Left ventricle myocardium inferior (tissue), 1 donor: Measurements from ENCODE around the gene ATXN1. TPM values are rescaled to one million over a fixed set of nuclear protein-coding genes. Genes with fewer than 3 reads are reported as not detected.
A peak's percentile ranks its signal among the peaks of the same experiment; 100 is the strongest.
"Not testable (repeated sequence)": the region's sequence is repeated elsewhere in the genome, so short reads cannot be mapped to it uniquely, and the experiment has no call there.

Source experiments
- DNase-seq: peaks from one replicate; pipeline ENCODE4 v3.0.0-alpha.2; 2020
- H3K27ac ChIP-seq: fragments of 200-600 bp; replicated peaks from 2 replicates; pipeline ENCODE4 v1.8.0; 2021
- H3K27me3 ChIP-seq: fragments of 200-600 bp; 2 replicates; pipeline ENCODE4 v1.8.0; 2021; ENCODE audit warnings: low read depth
- H3K36me3 ChIP-seq: fragments of 200-600 bp; 2 replicates; pipeline ENCODE4 v1.8.0; 2021
- H3K4me1 ChIP-seq: fragments of 200-600 bp; 2 replicates; pipeline ENCODE4 v1.8.0; 2021
- H3K4me3 ChIP-seq: fragments of 200-600 bp; 2 replicates; pipeline ENCODE4 v1.8.0; 2021; ENCODE audit warnings: mild to moderate bottlenecking, moderate library complexity
- H3K9me3 ChIP-seq: fragments of 200-600 bp; replicated peaks from 2 replicates; pipeline ENCODE4 v1.8.0; 2021
- intact Hi-C: fragments of 100-400 bp; cut with micrococcal nuclease; formaldehyde crosslinking; loops from one replicate; pipeline ENCODE4 v1.11.0; 2022
- total RNA-seq: library from RNA; stranded (reverse); fragmentation: NEBNext Ultra II Directional; extraction: Animal tissue kit (Norgen Biotek cat#: 25700); gene quantifications from one replicate; pipeline ENCODE4 v1.2.1, GENCODE V29; 2021
- TF ChIP-seq, protein P1 (sequence below): fragments of 200-600 bp; IDR thresholded peaks from 2 replicates; pipeline ENCODE4 v1.8.0; 2021; ENCODE audit warnings: antibody characterized with exemption, mild to moderate bottlenecking, borderline replicate concordance
- donor health status: DM: no; HTN: yes; CAD: no; lungs with severe emphysema.

ATXN1 gene
- total RNA-seq, 1 donor from 2014 or later, result 41.5 TPM

DNA sequence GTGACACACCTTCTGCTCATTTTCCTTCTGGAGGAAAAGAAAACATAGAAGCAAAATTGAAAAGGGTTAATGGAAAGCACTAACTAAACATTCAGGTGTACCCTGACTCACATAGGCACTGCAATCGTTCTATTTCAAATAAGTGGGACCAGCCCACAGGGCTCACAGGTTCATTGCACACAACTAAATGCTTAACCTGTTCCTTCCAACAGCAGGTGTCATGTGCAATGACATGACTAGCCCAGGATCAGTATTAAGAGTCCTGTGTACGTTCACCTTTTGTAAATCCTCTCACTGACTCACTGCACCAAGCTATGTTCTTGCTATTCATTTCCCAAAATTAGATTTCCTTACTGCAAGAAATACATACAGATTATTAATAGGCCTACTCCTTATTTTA lies 371.6 kb downstream of the ATXN1 start:
- Histone ChIP-seq H3K4me3 (no peak overlapping the region), H3K36me3 (no peaks in the 10 kb centered on the region), H3K4me1 (peaks cover 24% of the 10 kb centered on the region), H3K27me3 (no peaks in the 10 kb centered on the region), H3K27ac (no peak overlapping the region), H3K9me3 (no peaks in the 10 kb centered on the region)
- intact Hi-C loops, result no loop called here
- TF ChIP-seq, protein P1, sequence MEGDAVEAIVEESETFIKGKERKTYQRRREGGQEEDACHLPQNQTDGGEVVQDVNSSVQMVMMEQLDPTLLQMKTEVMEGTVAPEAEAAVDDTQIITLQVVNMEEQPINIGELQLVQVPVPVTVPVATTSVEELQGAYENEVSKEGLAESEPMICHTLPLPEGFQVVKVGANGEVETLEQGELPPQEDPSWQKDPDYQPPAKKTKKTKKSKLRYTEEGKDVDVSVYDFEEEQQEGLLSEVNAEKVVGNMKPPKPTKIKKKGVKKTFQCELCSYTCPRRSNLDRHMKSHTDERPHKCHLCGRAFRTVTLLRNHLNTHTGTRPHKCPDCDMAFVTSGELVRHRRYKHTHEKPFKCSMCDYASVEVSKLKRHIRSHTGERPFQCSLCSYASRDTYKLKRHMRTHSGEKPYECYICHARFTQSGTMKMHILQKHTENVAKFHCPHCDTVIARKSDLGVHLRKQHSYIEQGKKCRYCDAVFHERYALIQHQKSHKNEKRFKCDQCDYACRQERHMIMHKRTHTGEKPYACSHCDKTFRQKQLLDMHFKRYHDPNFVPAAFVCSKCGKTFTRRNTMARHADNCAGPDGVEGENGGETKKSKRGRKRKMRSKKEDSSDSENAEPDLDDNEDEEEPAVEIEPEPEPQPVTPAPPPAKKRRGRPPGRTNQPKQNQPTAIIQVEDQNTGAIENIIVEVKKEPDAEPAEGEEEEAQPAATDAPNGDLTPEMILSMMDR, result no peak
- no peak for DNase-seq

DNA sequence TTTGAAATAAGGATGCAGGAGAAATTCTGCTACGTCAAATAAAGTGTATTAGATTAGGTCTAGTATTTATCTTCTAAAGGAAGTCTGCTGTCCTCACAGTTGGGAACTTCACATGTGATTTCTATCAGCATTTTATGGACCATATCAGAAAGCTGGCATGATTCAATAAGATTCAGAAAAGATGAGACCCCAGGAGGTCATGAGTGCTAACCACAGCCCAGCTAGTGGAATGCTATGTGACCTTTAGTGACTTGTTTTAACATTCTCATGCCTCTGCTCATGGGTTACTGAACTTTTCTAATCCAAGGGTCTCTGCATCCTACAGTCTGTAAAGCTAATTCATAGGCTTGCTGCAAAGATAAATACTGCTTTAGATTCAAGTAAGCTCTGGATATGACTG lies 372.8 kb downstream of the ATXN1 start:
- no peaks in the 10 kb centered on the region for H3K9me3 ChIP-seq
- H3K36me3 ChIP-seq, result no peaks in the 10 kb centered on the region
- H3K27ac ChIP-seq, result no peak overlapping the region
- intact Hi-C loops, result no loop called here
- DNase-seq, result no peak
- H3K27me3 ChIP-seq, result no peaks in the 10 kb centered on the region
- peaks cover 35% of the 10 kb centered on the region for H3K4me1 ChIP-seq
- H3K4me3 ChIP-seq, result no peak overlapping the region
- TF ChIP-seq, protein P1, result no peak

DNA sequence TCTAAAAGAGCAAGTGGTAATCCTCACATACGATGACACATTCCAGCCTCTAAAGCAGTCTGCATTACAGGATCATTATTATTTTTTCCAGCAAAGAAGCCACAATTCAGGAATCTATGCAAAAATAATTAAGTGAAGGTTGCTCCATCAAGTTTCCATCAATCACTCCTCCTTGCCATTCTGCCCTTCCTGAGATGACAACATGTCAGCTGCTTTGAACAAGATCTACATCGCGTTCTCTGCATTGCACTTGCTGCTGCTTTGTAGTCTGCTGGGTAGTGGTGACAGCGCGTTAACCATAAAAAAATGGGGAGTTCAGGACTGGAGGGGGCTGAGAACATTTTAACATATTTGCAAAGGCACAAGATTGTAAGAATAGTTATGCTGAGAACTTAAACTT lies 375.2 kb downstream of the ATXN1 start:
- no peak for DNase-seq
- H3K9me3 ChIP-seq, result no peaks in the 10 kb centered on the region
- TF ChIP-seq, protein P1, result no peak
- H3K27me3 ChIP-seq, result no peaks in the 10 kb centered on the region
- H3K27ac ChIP-seq, result no peak overlapping the region
- no peak overlapping the region for H3K4me3 ChIP-seq
- H3K4me1 ChIP-seq, result peaks cover 27% of the 10 kb centered on the region
- intact Hi-C loops, result no loop called here
- no peaks in the 10 kb centered on the region for H3K36me3 ChIP-seq

DNA sequence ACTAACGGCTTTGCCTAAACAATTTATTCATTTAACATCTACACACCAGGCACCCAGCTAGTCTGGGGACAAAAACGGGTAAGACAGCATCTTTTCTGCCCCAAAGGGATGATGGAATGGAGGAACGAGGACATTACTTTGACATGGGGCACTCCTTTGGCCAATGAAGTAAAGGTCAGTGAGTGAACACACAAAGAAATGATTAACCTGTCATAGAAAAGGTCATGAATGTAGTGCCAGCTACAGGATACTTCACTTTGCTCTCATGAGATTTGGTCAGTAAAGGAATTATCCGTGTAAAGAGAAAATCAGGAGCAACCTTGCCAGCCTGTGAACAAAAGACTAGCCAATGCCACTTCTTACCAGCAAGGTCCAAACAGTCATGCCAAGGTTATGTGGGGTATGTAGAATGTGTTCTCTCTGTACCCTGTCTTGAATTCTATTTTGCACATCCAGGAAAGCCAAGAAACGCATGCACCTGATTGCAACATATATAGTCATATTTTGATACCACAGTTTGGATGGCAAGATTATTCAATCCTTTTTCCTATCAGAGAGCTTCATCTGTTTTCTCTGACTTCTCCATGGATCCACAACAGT lies 377.6 kb downstream of the ATXN1 start:
- intact Hi-C loops, result no loop called here
- DNase-seq, result no peak
- H3K4me1 ChIP-seq, result peaks cover 39% of the 10 kb centered on the region
- H3K4me3 ChIP-seq, result no peak overlapping the region
- no peaks in the 10 kb centered on the region for H3K9me3 ChIP-seq
- TF ChIP-seq, protein P1, result no peak
- no peaks in the 10 kb centered on the region for H3K27me3 ChIP-seq
- H3K36me3 ChIP-seq, result no peaks in the 10 kb centered on the region
- H3K27ac ChIP-seq, result peak overlapping the region; percentile 21

DNA sequence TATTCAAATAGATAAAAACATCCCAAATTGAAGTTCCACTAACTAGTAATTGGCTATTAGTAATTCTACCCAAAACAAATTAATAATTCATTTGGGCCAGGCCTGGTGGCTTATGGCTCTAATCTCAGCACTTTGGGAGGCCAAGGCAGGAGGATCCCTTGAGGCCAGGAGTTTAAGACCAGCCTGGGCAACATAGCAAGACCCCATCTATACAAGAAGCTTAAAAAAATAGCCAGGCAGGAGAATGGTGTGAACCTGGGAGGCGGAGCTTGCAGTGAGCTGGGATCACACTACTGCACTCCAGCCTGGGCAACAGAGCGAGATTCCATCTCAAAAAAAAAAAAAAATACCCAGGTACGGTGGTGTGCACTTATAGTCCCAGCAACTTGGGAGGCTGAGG lies 379.3 kb downstream of the ATXN1 start:
- intact Hi-C loops, result not testable (repeated sequence)
- peaks cover 51% of the 10 kb centered on the region for H3K4me1 ChIP-seq

DNA sequence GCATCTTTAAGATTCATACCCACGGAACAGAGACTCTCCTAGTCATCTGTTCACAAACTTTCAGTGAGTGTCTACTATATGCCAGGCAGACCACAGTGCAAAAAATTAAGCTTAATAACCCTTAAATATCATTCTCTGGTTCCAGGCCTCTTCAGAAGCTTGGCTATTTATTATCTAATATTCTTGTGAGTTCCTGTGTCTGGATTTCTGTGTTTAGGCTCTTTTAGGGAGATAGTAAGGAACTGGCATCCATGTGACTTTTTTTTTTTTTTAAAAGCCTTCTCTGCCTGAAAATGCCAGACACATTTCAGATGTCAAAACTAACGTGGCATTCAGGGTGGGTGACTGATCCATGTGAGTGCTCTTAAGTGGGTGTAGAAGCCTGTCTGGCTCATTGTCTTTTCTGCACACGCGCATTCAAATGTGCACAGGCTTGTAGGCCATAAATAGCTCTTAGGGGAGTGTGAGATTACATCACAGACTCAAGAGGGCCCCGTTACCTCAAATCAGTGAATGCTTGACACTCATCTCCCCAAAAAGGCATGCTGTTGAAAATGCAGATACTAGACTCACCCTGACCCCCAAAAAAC lies 380.9 kb downstream of the ATXN1 start:
- peak overlapping the region; percentile 60 for H3K27ac ChIP-seq
- H3K4me3 ChIP-seq, result no peak overlapping the region
- H3K27me3 ChIP-seq, result no peaks in the 10 kb centered on the region
- intact Hi-C loops, result no loop called here
- peaks cover 64% of the 10 kb centered on the region for H3K4me1 ChIP-seq
- H3K9me3 ChIP-seq, result no peaks in the 10 kb centered on the region
- TF ChIP-seq, protein P1, result no peak
- H3K36me3 ChIP-seq, result no peaks in the 10 kb centered on the region
- DNase-seq, result no peak

More for the DNA sequence above, 379.3 kb downstream of the ATXN1 start:
- not testable (repeated sequence) for H3K4me3 ChIP-seq, H3K36me3 ChIP-seq, H3K27me3 ChIP-seq, H3K9me3 ChIP-seq, H3K27ac ChIP-seq, DNase-seq

DNA sequence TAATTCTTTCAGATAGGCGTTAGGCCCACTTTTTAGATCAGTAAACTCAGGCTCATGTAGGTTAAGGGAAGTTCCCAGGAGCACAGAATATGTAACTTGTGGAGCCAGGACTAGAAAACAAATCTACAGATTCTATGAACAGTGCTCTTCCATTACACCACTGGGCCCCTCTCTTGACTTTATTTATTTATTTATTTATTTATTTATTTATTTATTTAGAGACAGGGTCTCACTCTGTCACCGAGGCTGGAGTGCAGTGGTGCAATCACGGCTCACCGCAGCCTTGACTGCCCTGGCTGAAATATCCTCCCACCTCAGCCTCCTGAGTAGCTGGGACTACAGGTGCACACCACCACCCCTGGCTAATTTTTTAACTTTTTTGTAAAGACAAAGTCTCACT lies 382.9 kb downstream of the ATXN1 start:
- H3K27ac ChIP-seq, DNase-seq, H3K4me3 ChIP-seq, H3K36me3 ChIP-seq, intact Hi-C loops, H3K27me3 ChIP-seq, H3K9me3 ChIP-seq: not testable (repeated sequence)
- H3K4me1 ChIP-seq, result peaks cover 56% of the 10 kb centered on the region
